Spleen (tissue), 7 donors: ENCODE measurements around the gene CYP4F3.

Source experiments
- POLR2A ChIP-seq, 3 donors: fragments of 450-650 bp; IDR thresholded peaks; one replicate each; pipeline ENCODE4 v1.5.1; 2017; ENCODE audit warnings: antibody characterized with exemption in 3 of 3, mild to moderate bottlenecking in 1 of 3
- TF ChIP-seq, protein P1 (sequence below), 11 experiments: fragments of 200-600 bp in 7 of 11; fragments of 450-650 bp in 4 of 11; sonication (generic) in 4 of 11; IDR thresholded peaks in 8 of 11; conservative IDR thresholded peaks in 3 of 11; 1 replicate in 7 of 11; 2 replicates in 4 of 11; pipeline versions ENCODE4 v1.4.0 to v1.8.0; 2016 to 2021; ENCODE audit warnings: antibody characterized with exemption in 11 of 11, inconsistent platforms in 4 of 11, mild to moderate bottlenecking in 1 of 11
- donor health status: DM: no; HTN: no; CAD: no; lungs with moderate emphysema.
- donor health status: DM: no; HTN: no; CAD: no.
- donor health status: DM: no; HTN: no; CAD: no.

DNA sequence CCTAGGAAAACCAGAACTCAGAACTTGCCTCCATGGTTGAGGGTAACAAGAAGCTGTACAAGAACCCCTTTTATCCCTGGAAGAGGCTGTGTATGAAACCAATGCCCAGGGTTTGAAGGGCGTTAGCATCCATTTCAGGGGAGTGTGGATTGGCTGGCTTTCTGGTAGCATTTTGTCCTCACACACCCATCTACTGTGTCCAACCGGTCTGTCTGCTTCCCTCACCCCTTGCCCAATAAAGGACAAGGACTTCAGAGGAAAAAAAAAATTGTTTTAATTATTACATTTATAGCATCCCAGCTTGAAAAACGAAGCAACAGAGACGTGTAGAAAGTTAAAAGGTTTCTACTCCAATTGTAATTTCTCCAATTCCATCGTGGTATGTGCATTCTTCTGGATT is 28.4 kb upstream of the CYP4F3 start:
- TF ChIP-seq, protein P1, sequence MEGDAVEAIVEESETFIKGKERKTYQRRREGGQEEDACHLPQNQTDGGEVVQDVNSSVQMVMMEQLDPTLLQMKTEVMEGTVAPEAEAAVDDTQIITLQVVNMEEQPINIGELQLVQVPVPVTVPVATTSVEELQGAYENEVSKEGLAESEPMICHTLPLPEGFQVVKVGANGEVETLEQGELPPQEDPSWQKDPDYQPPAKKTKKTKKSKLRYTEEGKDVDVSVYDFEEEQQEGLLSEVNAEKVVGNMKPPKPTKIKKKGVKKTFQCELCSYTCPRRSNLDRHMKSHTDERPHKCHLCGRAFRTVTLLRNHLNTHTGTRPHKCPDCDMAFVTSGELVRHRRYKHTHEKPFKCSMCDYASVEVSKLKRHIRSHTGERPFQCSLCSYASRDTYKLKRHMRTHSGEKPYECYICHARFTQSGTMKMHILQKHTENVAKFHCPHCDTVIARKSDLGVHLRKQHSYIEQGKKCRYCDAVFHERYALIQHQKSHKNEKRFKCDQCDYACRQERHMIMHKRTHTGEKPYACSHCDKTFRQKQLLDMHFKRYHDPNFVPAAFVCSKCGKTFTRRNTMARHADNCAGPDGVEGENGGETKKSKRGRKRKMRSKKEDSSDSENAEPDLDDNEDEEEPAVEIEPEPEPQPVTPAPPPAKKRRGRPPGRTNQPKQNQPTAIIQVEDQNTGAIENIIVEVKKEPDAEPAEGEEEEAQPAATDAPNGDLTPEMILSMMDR (IDR thresholded peaks at IDR 0.05 in 8 of 11, conservative IDR thresholded peaks at IDR 0.05 in 3 of 11) = no peak
- no peak for TF ChIP-seq POLR2A (IDR thresholded peaks at IDR 0.05)
